Vagina (tissue), 2 donors: ENCODE data around the gene AHCY.

Experiments used
- CTCF ChIP-seq, 3 experiments: fragments of 450-650 bp in 2 of 3; fragments of 200-600 bp in 1 of 3; sonication (generic) in 1 of 3; IDR thresholded peaks; one replicate each; pipeline ENCODE4 v1.5.1; 2017 to 2019; ENCODE audit warnings: antibody characterized with exemption in 3 of 3, mild to moderate bottlenecking in 2 of 3, moderate library complexity in 2 of 3
- POLR2A ChIP-seq, 2 donors: fragments of 450-650 bp; IDR thresholded peaks; one replicate each; pipeline ENCODE4 v1.6.1; 2017; ENCODE audit warnings: antibody characterized with exemption in 2 of 2, mild to moderate bottlenecking in 2 of 2, moderate library complexity in 2 of 2
- POLR2AphosphoS5 ChIP-seq, 2 donors: sonication (generic); formaldehyde crosslinking; IDR thresholded peaks; one replicate each; pipeline ENCODE4 v1.9.0; 2017; ENCODE audit warnings: antibody characterized with exemption in 2 of 2, mild to moderate bottlenecking in 2 of 2, low read depth in 1 of 2; ENCODE audit not compliant: insufficient read depth in 1 of 2

GRCh38 chr20:34312024-34312460 lies 8.9 kb upstream of the AHCY start:
- no peak for TF ChIP-seq CTCF (IDR thresholded peaks at IDR 0.05)
- no peak for TF ChIP-seq POLR2AphosphoS5 (IDR thresholded peaks at IDR 0.05; ENCODE audit: insufficient read depth in 1 of 2, low read depth in 1 of 2)
- TF ChIP-seq POLR2A (IDR thresholded peaks at IDR 0.05) = no peak
